GM18505 (cell line): ENCODE results near the gene MDFI.

Experiments
- ATAC-seq: cut with Tn5 transposase; IDR thresholded peaks from one replicate; pipeline ENCODE4 v1.9.1; 2021; ENCODE audit not compliant: unreplicated experiment
- POLR2A ChIP-seq: IDR thresholded peaks from 4 replicates; pipeline ENCODE4 v1.6.1; 2011; ENCODE audit warnings: borderline replicate concordance; ENCODE audit not compliant: insufficient read depth, insufficient read length; ENCODE audit errors: extremely low read depth

MDFI gene

GRCh38 chr6:41638002-41638934 is at the start of gene MDFI:
Gene MDFI (plus strand): TSS chr6:41638468. CDS start chr6:41638750, 282 bp downstream.
- ATAC-seq = no peak
- no peak for TF ChIP-seq POLR2A

- no peak for ATAC-seq
These were observed 49.0 kb upstream of the MDFI start for GRCh38 chr6:41589223-41589622.

GRCh38 chr6:41589636-41590622 is 48.3 kb upstream of the MDFI start:
- no peak for ATAC-seq
- TF ChIP-seq POLR2A = no peak

More at GRCh38 chr6:41589223-41589622, 49.0 kb upstream of the MDFI start:
- no peak for TF ChIP-seq POLR2A

- no peak for TF ChIP-seq POLR2A
- ATAC-seq = no peak
These were observed 47.1 kb upstream of the MDFI start for GRCh38 chr6:41591122-41591521.

GRCh38 chr6:41591859-41592502 is 46.3 kb upstream of the MDFI start:
- TF ChIP-seq POLR2A = no peak
- no peak for ATAC-seq

GRCh38 chr6:41593406-41593805 is 44.9 kb upstream of the MDFI start:
- no peak for TF ChIP-seq POLR2A
- no peak for ATAC-seq

GRCh38 chr6:41593839-41594238 is 44.4 kb upstream of the MDFI start:
- TF ChIP-seq POLR2A = no peak
- no peak for ATAC-seq

GRCh38 chr6:41594326-41594725 is 43.9 kb upstream of the MDFI start:
- no peak for TF ChIP-seq POLR2A
- ATAC-seq = no peak

- TF ChIP-seq POLR2A = no peak
- no peak for ATAC-seq
These were observed 43.5 kb upstream of the MDFI start for GRCh38 chr6:41594766-41595165.

- TF ChIP-seq POLR2A = no peak
- no peak for ATAC-seq
These were observed 43.1 kb upstream of the MDFI start for GRCh38 chr6:41595166-41595565.

GRCh38 chr6:41596096-41596685 is 42.1 kb upstream of the MDFI start:
- no peak for ATAC-seq
- no peak for TF ChIP-seq POLR2A

GRCh38 chr6:41596807-41597206 is 41.5 kb upstream of the MDFI start:
- no peak for TF ChIP-seq POLR2A
- no peak for ATAC-seq
